Neuronal stem cell (in vitro differentiated cells): ENCODE results near the gene GSTM1.

ENCODE experiments used
- DNase-seq: peaks from one replicate; pipeline ENCODE4 v3.0.0-alpha.2; 2013; ENCODE audit warnings: low spot score
- H2AFZ ChIP-seq: one replicate; pipeline ENCODE4 v1.6.1; 2013; ENCODE audit warnings: mild to moderate bottlenecking, low read length, inconsistent platforms
- H2AK5ac ChIP-seq: 2 replicates; pipeline ENCODE4 v1.6.1; 2013; ENCODE audit warnings: low read depth, mild to moderate bottlenecking, inconsistent platforms, low read length, moderate library complexity, mixed read lengths
- H2BK120ac ChIP-seq: 2 replicates; pipeline ENCODE4 v1.6.1; 2013; ENCODE audit warnings: low read depth, mild to moderate bottlenecking, inconsistent platforms, low read length, moderate library complexity, mixed read lengths
- H2BK12ac ChIP-seq: one replicate; pipeline ENCODE4 v1.6.1; 2013; ENCODE audit warnings: low read length, inconsistent platforms
- H2BK15ac ChIP-seq: 2 replicates; pipeline ENCODE4 v1.6.1; 2013; ENCODE audit warnings: mild to moderate bottlenecking, low read length, inconsistent platforms, mixed read lengths
- H2BK5ac ChIP-seq: one replicate; pipeline ENCODE4 v1.6.1; 2013; ENCODE audit warnings: inconsistent platforms, mild to moderate bottlenecking, low read length, moderate library complexity
- H3K14ac ChIP-seq: one replicate; pipeline ENCODE4 v1.6.1; 2013; ENCODE audit warnings: low read length, inconsistent platforms
- H3K18ac ChIP-seq: 2 replicates; pipeline ENCODE4 v1.6.1; 2013; ENCODE audit warnings: low read length, inconsistent platforms
- H3K23ac ChIP-seq: 2 replicates; pipeline ENCODE4 v1.6.1; 2013; ENCODE audit warnings: low read depth, mild to moderate bottlenecking, mixed read lengths, low read length, inconsistent platforms; ENCODE audit not compliant: poor library complexity
- H3K27ac ChIP-seq: replicated peaks from 3 replicates; pipeline ENCODE4 v1.5.1; 2013; ENCODE audit warnings: low read length, inconsistent platforms
- H3K27me3 ChIP-seq, 3 experiments: 2 replicates each; pipeline ENCODE4 v1.6.1; 2013; ENCODE audit warnings: low read length in 3 of 3, mild to moderate bottlenecking in 2 of 3, inconsistent platforms in 1 of 3, low read depth in 1 of 3, mixed read lengths in 1 of 3, moderate library complexity in 1 of 3; ENCODE audit not compliant: control insufficient read depth in 3 of 3, insufficient read depth in 3 of 3
- H3K36me3 ChIP-seq, 2 donors: replicated peaks in 1 of 2; 2 replicates each; pipeline ENCODE4 v1.6.1; 2013; ENCODE audit warnings: low read length in 2 of 2; ENCODE audit not compliant: control insufficient read depth in 2 of 2, insufficient read depth in 2 of 2
- H3K4ac ChIP-seq: 2 replicates; pipeline ENCODE4 v1.6.1; 2013; ENCODE audit warnings: inconsistent platforms, mild to moderate bottlenecking, low read length, moderate library complexity
- H3K4me1 ChIP-seq, 2 donors: 1 replicate in 1 of 2; 2 replicates in 1 of 2; pipeline ENCODE4 v1.6.1; 2013; ENCODE audit warnings: low read length in 2 of 2, low read depth in 1 of 2; ENCODE audit not compliant: control insufficient read depth in 2 of 2, insufficient read depth in 1 of 2
- H3K4me2 ChIP-seq: one replicate; pipeline ENCODE4 v1.6.1; 2013; ENCODE audit warnings: mild to moderate bottlenecking, low read length, inconsistent platforms; ENCODE audit not compliant: insufficient read depth, poor library complexity, severe bottlenecking
- H3K4me3 ChIP-seq, 2 donors: 2 replicates each; pipeline ENCODE4 v1.5.1; 2013; ENCODE audit warnings: low read length in 2 of 2, mild to moderate bottlenecking in 2 of 2, inconsistent platforms in 1 of 2, moderate library complexity in 1 of 2
- H3K79me1 ChIP-seq: one replicate; pipeline ENCODE4 v1.6.1; 2013; ENCODE audit warnings: low read depth, mild to moderate bottlenecking, inconsistent platforms, low read length, moderate library complexity
- H3K9ac ChIP-seq: one replicate; pipeline ENCODE4 v1.6.1; 2013; ENCODE audit warnings: mild to moderate bottlenecking, low read depth, low read length, inconsistent platforms; ENCODE audit not compliant: poor library complexity
- H3K9me3 ChIP-seq, 2 donors: replicated peaks in 1 of 2; 2 replicates each; pipeline versions ENCODE3 to v1.6.1; 2013; ENCODE audit warnings: low read length in 2 of 2, mild to moderate bottlenecking in 2 of 2, inconsistent platforms in 1 of 2, low read depth in 1 of 2, mixed read lengths in 1 of 2, moderate library complexity in 1 of 2; ENCODE audit not compliant: control insufficient read depth in 2 of 2, insufficient read depth in 1 of 2
- H4K8ac ChIP-seq: one replicate; pipeline ENCODE4 v1.6.1; 2013; ENCODE audit warnings: low read depth, mild to moderate bottlenecking, inconsistent platforms, low read length, moderate library complexity
- H4K91ac ChIP-seq: one replicate; pipeline ENCODE4 v1.6.1; 2013; ENCODE audit warnings: low read length, low read depth, mild to moderate bottlenecking, inconsistent platforms; ENCODE audit not compliant: poor library complexity
- WGBS, 2 donors: extraction: QIAGEN DNeasy Blood & Tissue Kit; methylation state at CpG; one replicate each; pipeline ENCODE4 v1.1.7; 2013; ENCODE audit warnings: missing lambda C conversion rate in 2 of 2, mixed read lengths in 1 of 2; ENCODE audit not compliant: insufficient read length in 2 of 2, insufficient replicate concordance in 1 of 2; ENCODE audit errors: extremely low coverage in 2 of 2; 5-methylcytosine and 5-hydroxymethylcytosine counted together

Gene GSTM1

GRCh38 chr1:109739738-109740614, 52.4 kb downstream of the GSTM1 start:
- Histone ChIP-seq H3K14ac (no peak overlapping the region), H2AFZ (peak overlapping the region; percentile 90), H3K4me2 (peak overlapping the region; percentile 82), H3K9ac (peak overlapping the region; percentile 87), H3K4me3 (peak overlapping the region; percentile 76 to 78), H2BK5ac (no peak overlapping the region), H2BK12ac (peak overlapping the region; percentile 76), H3K4ac (no peak overlapping the region), H3K79me1 (no peaks in the 10 kb centered on the region), H3K9me3 (peaks cover 0 to 3% of the 10 kb centered on the region in 2 donors), H2BK15ac (no peak overlapping the region), H3K27me3 (peaks cover 0 to 16% (median 4%) of the 10 kb centered on the region in 3 experiments), H2BK120ac (no peak overlapping the region), H3K36me3 (peaks cover 11 to 23% of the 10 kb centered on the region in 2 donors), H3K18ac (peak overlapping the region; percentile 96), H4K91ac (no peak overlapping the region), H4K8ac (no peak overlapping the region), H3K27ac (peak overlapping the region; percentile 50), H2AK5ac (no peak overlapping the region), H3K23ac (peak overlapping the region; percentile 75), H3K4me1 (peaks cover 4 to 8% of the 10 kb centered on the region in 2 donors)
- peak; percentile 84 for DNase-seq
- no CpG with 5 or more reads among the region's 86 CpGs for WGBS, 2 donors

GRCh38 chr1:109740615-109741373, 53.2 kb downstream of the GSTM1 start, which contains the start of gene GSTM3:
Gene GSTM3, minus strand, starts transcription at chr1:109741038. Its CDS starts 751 bp downstream, at chr1:109740287.
- WGBS, 2 donors: no CpG with 5 or more reads among the region's 10 CpGs
- H3K9ac ChIP-seq: peak within 1 kb of the TSS; percentile 87
- H3K14ac ChIP-seq: no peak within 1 kb of the TSS
- no peak within 1 kb of the TSS for H2BK5ac ChIP-seq
- peak within 1 kb of the TSS; percentile 75 for H3K23ac ChIP-seq
- H3K9me3 ChIP-seq: peaks cover 0 to 3% of the 10 kb centered on the region in 2 donors
- H3K4me1 ChIP-seq: peaks cover 4 to 8% of the 10 kb centered on the region in 2 donors
- peaks cover 11 to 23% of the 10 kb centered on the region in 2 donors for H3K36me3 ChIP-seq
- H2BK15ac ChIP-seq: no peak within 1 kb of the TSS
- peaks cover 0 to 16% (median 4%) of the 10 kb centered on the region in 3 experiments for H3K27me3 ChIP-seq
- peak within 1 kb of the TSS; percentile 76 for H2BK12ac ChIP-seq
- no peaks in the 10 kb centered on the region for H3K79me1 ChIP-seq
- peak within 1 kb of the TSS; percentile 90 for H2AFZ ChIP-seq
- peak within 1 kb of the TSS; percentile 82 for H3K4me2 ChIP-seq
- H2BK120ac ChIP-seq: no peak within 1 kb of the TSS
- H4K8ac ChIP-seq: no peak within 1 kb of the TSS
- peak within 1 kb of the TSS; percentile 76 to 78 for H3K4me3 ChIP-seq
- H3K4ac ChIP-seq: no peak within 1 kb of the TSS
- no peak within 1 kb of the TSS for H4K91ac ChIP-seq
- peak within 1 kb of the TSS; percentile 50 for H3K27ac ChIP-seq
- peak within 1 kb of the TSS; percentile 96 for H3K18ac ChIP-seq
- DNase-seq: no peak
- no peak within 1 kb of the TSS for H2AK5ac ChIP-seq
